Natural killer cell (primary cell): ENCODE results near the gene SLC1A2. TPM values are rescaled to one million over a fixed set of nuclear protein-coding genes. Genes with fewer than 3 reads are reported as not detected.

Experiments used
- ATAC-seq, 3 donors: fragments of 150-1000 bp in 2 of 3; fragments of 200-7000 bp in 1 of 3; cut with Tn5 transposase; 1 replicate in 1 of 3; 2 replicates in 2 of 3; pipeline ENCODE4 v1.10.0; 2021; ENCODE audit warnings: mild to moderate bottlenecking in 2 of 3, moderate library complexity in 2 of 3
- DNase-seq, 2 donors: peaks; one replicate each; pipeline versions ENCODE4 v3.0.0 to v3.0.0-alpha.2; 2013 to 2021; ENCODE audit warnings: mixed read lengths in 1 of 2
- H3K27ac ChIP-seq: one replicate; pipeline ENCODE4 v1.5.1; 2013; ENCODE audit warnings: mild to moderate bottlenecking, low read length
- H3K27me3 ChIP-seq: one replicate; pipeline ENCODE4 v1.6.1; 2013; ENCODE audit warnings: low read length; ENCODE audit not compliant: control insufficient read depth, insufficient read depth
- H3K36me3 ChIP-seq: one replicate; pipeline ENCODE4 v1.6.1; 2013; ENCODE audit warnings: low read length; ENCODE audit not compliant: control insufficient read depth, insufficient read depth
- H3K4me1 ChIP-seq: one replicate; pipeline ENCODE4 v1.6.1; 2013; ENCODE audit warnings: low read length; ENCODE audit not compliant: control insufficient read depth, insufficient read depth
- H3K4me3 ChIP-seq: one replicate; pipeline ENCODE4 v1.5.1; 2013; ENCODE audit warnings: low read length
- H3K9me3 ChIP-seq: one replicate; pipeline ENCODE4 v1.6.1; 2013; ENCODE audit warnings: low read length; ENCODE audit not compliant: control insufficient read depth, insufficient read depth
- H3K27ac Mint-ChIP-seq, 2 donors: one replicate each; pipeline ENCODE4 v1.8.0; 2022; ENCODE audit warnings: mild to moderate bottlenecking in 2 of 2, mixed read lengths in 2 of 2, moderate library complexity in 1 of 2
- H3K27me3 Mint-ChIP-seq, 2 donors: one replicate each; pipeline ENCODE4 v1.8.0; 2022; ENCODE audit warnings: low read depth in 2 of 2, mixed read lengths in 2 of 2
- H3K36me3 Mint-ChIP-seq: one replicate; pipeline ENCODE4 v1.8.0; 2022; ENCODE audit warnings: mixed read lengths
- H3K4me1 Mint-ChIP-seq, 2 donors: one replicate each; pipeline ENCODE4 v1.8.0; 2022; ENCODE audit warnings: mixed read lengths in 2 of 2
- H3K4me3 Mint-ChIP-seq: one replicate; pipeline ENCODE4 v1.8.0; 2022; ENCODE audit warnings: mild to moderate bottlenecking, moderate library complexity, mixed read lengths
- H3K9me3 Mint-ChIP-seq, 2 donors: one replicate each; pipeline ENCODE4 v1.8.0; 2022; ENCODE audit warnings: mixed read lengths in 2 of 2
- CTCF ChIP-seq: fragments of 200-600 bp; IDR thresholded peaks from one replicate; pipeline ENCODE4 v1.8.0; 2022; ENCODE audit warnings: antibody characterized with exemption
- WGBS: methylation state at CpG from one replicate; pipeline ENCODE4 v1.1.7; 2013; ENCODE audit warnings: missing lambda C conversion rate; ENCODE audit not compliant: insufficient coverage; 5-methylcytosine and 5-hydroxymethylcytosine counted together
- intact Hi-C: fragments of 100-400 bp; cut with micrococcal nuclease; formaldehyde crosslinking; loops from one replicate; pipeline ENCODE4 v1.14.2; 2022
- total RNA-seq, 4 donors: library from RNA; stranded (reverse); fragments of 120-200 nt in 1 of 4; gene quantifications; one replicate each; pipeline versions ENCODE4 v1.2.3 to v1.2.4, GENCODE V29; 2013 to 2022

SLC1A2 gene
- total RNA-seq, 3 donors from 2014 or later (not counting 1 experiment from before 2014, with no cell fraction given), result 0.02 TPM; not detected in 2

DNA sequence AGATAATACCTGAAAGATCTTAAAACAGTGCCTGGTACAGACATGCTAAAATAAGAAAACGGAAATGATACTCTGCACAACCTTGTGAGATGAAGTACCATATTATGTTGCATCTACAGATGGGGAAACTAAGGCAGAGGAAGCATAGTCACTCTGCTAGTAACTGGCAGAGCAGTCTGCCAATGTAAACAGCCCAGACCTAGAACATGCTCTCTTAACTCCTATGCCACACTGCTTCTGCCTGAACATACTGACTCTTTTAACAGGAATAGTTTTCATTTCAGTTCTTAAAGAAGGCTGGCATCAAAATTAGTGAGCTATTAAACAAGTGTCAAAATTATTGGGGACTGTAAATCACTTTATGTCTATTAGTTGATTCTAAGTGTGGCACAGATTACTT lies 180.5 kb downstream of the SLC1A2 start:
- intact Hi-C loops, result loop anchor here (1.0 to 5.0 kb wide), 5 partner anchors 62 to 313 kb away; no protein-coding TSS in a partner anchor
- no peak overlapping the region for H3K27ac Mint-ChIP-seq
- no peak overlapping the region for H3K27ac ChIP-seq
- H3K9me3 Mint-ChIP-seq, result no peaks in the 10 kb centered on the region
- no peak for ATAC-seq
- H3K4me3 ChIP-seq, result no peak overlapping the region
- no peak for TF ChIP-seq CTCF
- peaks cover 35% of the 10 kb centered on the region for H3K4me1 ChIP-seq
- DNase-seq, result no peak
- H3K27me3 ChIP-seq, result no peaks in the 10 kb centered on the region
- no peaks in the 10 kb centered on the region for H3K36me3 ChIP-seq
- peaks cover 2% of the 10 kb centered on the region for H3K36me3 Mint-ChIP-seq
- 82% methylated on average over 1 of the region's 1 CpG for WGBS
- H3K27me3 Mint-ChIP-seq, result peaks cover 3 to 13% of the 10 kb centered on the region in 2 donors
- peaks cover 43 to 49% of the 10 kb centered on the region in 2 donors for H3K4me1 Mint-ChIP-seq
- peaks cover 3% of the 10 kb centered on the region for H3K9me3 ChIP-seq
- H3K4me3 Mint-ChIP-seq, result no peak overlapping the region

- intact Hi-C loops, result loop anchor here (1.0 to 5.0 kb wide), 5 partner anchors 61 to 312 kb away; no protein-coding TSS in a partner anchor
- no peak overlapping the region for H3K4me3 ChIP-seq
- WGBS, result 77% methylated on average over 15 of the region's 15 CpGs
- H3K36me3 ChIP-seq, result no peaks in the 10 kb centered on the region
- peaks cover 30% of the 10 kb centered on the region for H3K4me1 ChIP-seq
- peak in 1 of 2 donors; percentile 86 for DNase-seq
- Mint-ChIP-seq H3K4me1 (peaks cover 45 to 47% of the 10 kb centered on the region in 2 donors), H3K27me3 (peaks cover 3 to 13% of the 10 kb centered on the region in 2 donors), H3K27ac (no peak overlapping the region), H3K4me3 (no peak overlapping the region), H3K36me3 (peaks cover 6% of the 10 kb centered on the region), H3K9me3 (no peaks in the 10 kb centered on the region)
- H3K27me3 ChIP-seq, result no peaks in the 10 kb centered on the region
- peak in 2 of 3 donors; percentile 56 to 58 for ATAC-seq
- no peak overlapping the region for H3K27ac ChIP-seq
- TF ChIP-seq CTCF, result peak; percentile 87
- H3K9me3 ChIP-seq, result peaks cover 3% of the 10 kb centered on the region
These were observed 181.3 kb downstream of the SLC1A2 start for GRCh38 chr11:35237860-35238715.

- Mint-ChIP-seq H3K4me1 (peaks cover 41 to 44% of the 10 kb centered on the region in 2 donors), H3K27me3 (peaks cover 3 to 13% of the 10 kb centered on the region in 2 donors), H3K4me3 (no peak overlapping the region), H3K9me3 (peaks cover 0 to 2% of the 10 kb centered on the region in 2 donors), H3K27ac (peak overlapping the region in 1 of 2 donors; percentile 63), H3K36me3 (peaks cover 10% of the 10 kb centered on the region)
- no peak overlapping the region for H3K4me3 ChIP-seq
- intact Hi-C loops, result loop anchor here (5.0 kb wide), 3 partner anchors 60 to 155 kb away; no protein-coding TSS in a partner anchor
- H3K9me3 ChIP-seq, result peaks cover 3% of the 10 kb centered on the region
- H3K36me3 ChIP-seq, result no peaks in the 10 kb centered on the region
- TF ChIP-seq CTCF, result no peak
- ATAC-seq (no peak), DNase-seq (no peak)
- no peak overlapping the region for H3K27ac ChIP-seq
- 100% methylated on average over 1 of the region's 1 CpG for WGBS
- H3K4me1 ChIP-seq, result peaks cover 29% of the 10 kb centered on the region
- H3K27me3 ChIP-seq, result no peaks in the 10 kb centered on the region
These were observed 182.0 kb downstream of the SLC1A2 start for GRCh38 chr11:35237351-35237750.
